Inflammatory macrophage treated with lipopolysaccharide for 1 hour (primary cell): ENCODE data around the gene CFAP107.
"Not testable (repeated sequence)": the region's sequence is repeated elsewhere in the genome, so short reads cannot be mapped to it uniquely, and the experiment has no call there.

Experiments
- DNase-seq, 2 donors: peaks; one replicate each; pipeline ENCODE4 v3.0.0-alpha.2; 2020 to 2022

Gene CFAP107, protein sequence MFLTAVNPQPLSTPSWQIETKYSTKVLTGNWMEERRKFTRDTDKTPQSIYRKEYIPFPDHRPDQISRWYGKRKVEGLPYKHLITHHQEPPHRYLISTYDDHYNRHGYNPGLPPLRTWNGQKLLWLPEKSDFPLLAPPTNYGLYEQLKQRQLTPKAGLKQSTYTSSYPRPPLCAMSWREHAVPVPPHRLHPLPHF

DNA sequence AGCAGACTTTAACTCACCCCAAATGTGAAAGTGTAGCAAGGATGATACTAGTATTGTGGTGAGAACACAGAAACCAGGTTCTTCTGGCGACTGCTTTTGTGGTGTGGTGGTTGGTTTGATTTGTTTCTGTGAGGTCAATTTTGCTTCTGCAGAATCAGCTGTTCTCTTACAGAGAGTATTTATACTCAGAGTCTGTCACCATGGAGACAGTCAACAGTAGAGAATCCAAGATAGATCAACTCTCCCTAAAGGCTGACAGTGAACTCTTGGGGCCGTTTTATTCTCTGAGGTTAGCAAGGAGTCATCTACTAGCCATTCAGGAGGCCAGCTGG lies at the start of gene CFAP107:
Gene CFAP107, plus strand, starts transcription at position 209 of the 332 bp plus-strand sequence. CDS start 231 bp downstream, outside the sequence.
- no peak for DNase-seq

GRCh38 chr1:12696658-12697057 lies 49.3 kb upstream of the CFAP107 start:
- no peak for DNase-seq

- no peak for DNase-seq
Observed at GRCh38 chr1:12697397-12697796, 48.6 kb upstream of the CFAP107 start.

GRCh38 chr1:12703821-12704451 lies 42.1 kb upstream of the CFAP107 start:
- DNase-seq = no peak

DNA sequence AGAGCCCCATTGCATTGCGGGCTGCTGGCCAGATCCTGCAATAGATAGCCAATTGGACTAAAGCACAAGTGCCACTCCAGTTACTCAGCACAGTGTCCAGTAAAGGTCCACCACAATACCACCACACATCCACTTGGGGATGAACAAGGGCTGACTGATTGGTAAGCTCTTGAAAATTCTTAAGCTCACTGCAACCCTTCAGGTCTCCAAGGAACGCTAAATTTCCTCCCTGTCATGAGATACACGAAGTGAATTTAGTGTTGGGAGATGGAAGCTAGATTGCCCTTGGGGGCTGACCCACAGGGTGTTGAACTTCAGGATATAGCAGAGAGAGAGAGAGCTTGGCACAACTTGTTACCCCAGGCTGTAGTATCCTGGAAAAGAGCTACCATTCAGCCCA lies 39.9 kb upstream of the CFAP107 start:
- DNase-seq = no peak

GRCh38 chr1:12708396-12709090 lies 37.5 kb upstream of the CFAP107 start:
- DNase-seq = no peak

DNA sequence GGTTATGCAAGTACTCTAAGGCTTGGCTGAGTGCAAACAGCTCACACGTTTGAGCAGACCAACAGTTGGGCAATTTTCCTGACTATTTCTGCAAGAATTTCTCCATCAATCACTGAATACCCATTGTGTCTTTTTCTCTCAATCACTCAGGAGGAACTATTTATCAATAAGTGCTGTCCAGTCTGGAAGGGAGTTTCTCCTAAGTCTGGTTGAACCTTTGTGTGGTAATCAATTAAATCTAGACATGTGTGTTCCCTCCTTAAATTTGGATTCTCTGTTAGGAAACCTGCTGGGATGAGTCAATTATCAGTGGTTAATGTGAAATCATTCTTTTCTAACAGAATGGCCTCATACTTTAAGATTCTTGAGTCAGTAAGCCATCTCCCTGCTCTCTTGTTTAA lies 36.9 kb upstream of the CFAP107 start:
- DNase-seq = no peak

DNA sequence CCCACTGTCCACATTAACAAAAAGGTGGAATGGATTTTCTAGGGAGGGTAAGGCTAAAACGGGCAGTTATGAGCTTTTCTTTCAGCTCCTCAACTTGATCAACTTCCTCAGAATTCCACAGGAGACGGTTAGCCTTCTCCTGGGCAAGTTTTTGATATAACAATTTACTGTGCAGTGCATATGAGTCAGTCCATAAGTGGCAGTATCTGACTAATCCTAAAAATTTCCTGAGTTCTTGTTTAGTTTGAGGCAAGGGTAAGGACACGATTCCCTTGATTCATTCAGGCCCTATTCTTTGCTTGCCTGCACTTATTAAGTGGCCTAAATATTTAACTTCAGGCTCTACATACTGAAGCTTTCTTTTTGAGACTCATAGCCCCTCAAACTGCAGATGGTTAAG lies 36.3 kb upstream of the CFAP107 start:
- DNase-seq = no peak

DNA sequence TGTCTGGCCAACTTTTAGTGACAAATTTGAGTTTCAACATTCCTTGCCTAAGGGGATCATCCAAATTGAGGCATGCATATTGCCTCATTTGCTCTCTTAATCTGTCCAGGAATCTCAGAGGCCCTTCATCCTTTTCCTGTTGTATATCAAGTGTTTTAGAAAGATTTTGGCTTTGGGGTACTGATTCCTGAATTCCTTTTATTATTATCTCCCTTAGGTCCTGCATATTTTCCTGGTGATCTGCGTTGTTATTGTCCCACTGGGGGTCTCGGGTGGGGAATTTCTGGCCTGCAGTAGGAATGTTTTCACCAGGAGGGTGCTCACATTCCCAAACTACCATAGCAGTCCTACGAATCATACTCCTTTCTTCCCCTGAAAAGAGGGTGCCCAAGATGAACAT lies 34.5 kb upstream of the CFAP107 start:
- no peak for DNase-seq

- no peak for DNase-seq
Observed at GRCh38 chr1:12712076-12712475, 33.9 kb upstream of the CFAP107 start.

DNA sequence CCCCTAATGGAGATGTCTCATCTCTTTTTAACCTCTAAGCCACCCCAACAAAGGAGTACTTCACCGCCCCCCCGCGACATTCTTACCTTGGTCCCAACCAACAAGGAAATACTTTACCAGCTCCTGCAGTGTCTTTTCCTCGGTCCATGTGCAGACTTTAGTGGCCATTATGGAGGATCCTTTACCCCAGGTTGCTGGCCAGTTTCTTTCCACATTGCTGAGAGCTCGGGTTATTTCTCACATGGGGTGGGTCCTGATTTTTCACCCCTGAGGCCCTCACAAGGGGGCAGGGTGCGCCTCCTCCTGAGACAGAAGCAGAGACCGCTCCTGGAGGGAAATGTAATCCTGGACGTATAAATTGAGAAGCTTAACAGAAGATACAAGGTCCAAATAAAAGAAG lies 33.1 kb upstream of the CFAP107 start:
- no peak for DNase-seq

GRCh38 chr1:12713651-12714050 lies 32.3 kb upstream of the CFAP107 start:
- not testable (repeated sequence) for DNase-seq

GRCh38 chr1:12714710-12715475 lies 31.1 kb upstream of the CFAP107 start:
- DNase-seq = no peak

GRCh38 chr1:12715896-12716437 lies 30.0 kb upstream of the CFAP107 start, which contains the start of gene AADACL3:
Gene AADACL3 (plus strand): TSS chr1:12716110. CDS start chr1:12716177, 67 bp downstream.
- DNase-seq = no peak

GRCh38 chr1:12717301-12717838 lies 28.6 kb upstream of the CFAP107 start:
- DNase-seq = no peak

DNA sequence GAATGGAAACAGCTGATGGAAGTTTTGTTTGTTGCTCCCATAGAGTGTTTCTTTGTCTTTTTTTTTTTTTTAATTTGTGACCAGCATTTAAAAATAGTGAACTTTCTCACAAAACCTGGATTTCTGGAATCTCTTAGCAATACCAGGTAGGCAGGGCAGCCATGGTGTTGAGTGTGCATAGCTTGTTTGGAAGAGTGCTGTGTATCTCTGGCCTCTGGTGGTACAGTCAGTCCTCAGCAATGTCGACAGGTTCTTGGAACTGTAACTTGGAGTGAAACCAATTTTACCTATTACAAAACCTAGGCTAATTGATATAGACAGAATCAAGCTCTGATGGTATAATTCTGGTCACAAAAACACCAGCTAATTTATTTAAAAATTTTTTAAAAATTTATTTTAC lies 23.4 kb upstream of the CFAP107 start:
- no peak for DNase-seq

DNA sequence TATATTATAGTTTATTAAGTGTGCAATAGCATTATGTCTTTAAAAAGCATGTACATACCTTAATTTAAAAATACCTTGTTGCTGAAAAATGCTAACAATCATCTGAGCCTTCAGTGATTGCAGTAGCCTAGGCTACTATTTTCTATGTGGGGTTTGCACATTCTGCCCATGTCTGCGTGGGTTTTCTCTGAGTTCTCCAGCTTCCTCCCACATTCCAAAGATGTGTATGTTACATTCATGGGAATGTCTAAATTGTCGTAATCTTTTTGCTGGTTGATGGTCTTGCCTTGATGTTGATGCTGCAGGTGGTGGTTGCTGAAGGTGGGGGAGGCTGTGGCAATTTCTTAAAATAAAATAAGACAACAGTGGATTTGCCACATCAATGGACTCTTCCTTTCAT lies 17.6 kb upstream of the CFAP107 start:
- no peak for DNase-seq

DNA sequence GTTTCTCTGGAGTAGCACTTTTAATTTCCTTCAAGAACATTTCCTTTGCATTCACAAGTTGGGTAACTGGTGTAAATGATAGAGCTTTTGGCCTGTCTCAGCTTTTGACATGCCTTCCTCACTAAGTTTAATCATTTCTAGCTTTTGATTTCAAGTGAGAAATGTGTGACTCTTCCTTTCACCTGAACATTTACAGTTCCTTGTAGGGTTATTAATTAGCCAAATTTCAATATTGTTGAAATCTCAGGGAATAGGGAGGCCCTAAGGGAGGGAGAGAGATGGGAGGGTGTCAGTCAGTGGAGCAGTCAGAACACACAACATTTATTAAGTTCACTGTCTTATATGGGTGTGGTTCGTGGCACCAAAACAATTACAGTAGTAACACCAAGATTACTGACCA lies 15.8 kb upstream of the CFAP107 start:
- DNase-seq = no peak

GRCh38 chr1:12731084-12731483 lies 14.9 kb upstream of the CFAP107 start:
- DNase-seq = not testable (repeated sequence)

DNA sequence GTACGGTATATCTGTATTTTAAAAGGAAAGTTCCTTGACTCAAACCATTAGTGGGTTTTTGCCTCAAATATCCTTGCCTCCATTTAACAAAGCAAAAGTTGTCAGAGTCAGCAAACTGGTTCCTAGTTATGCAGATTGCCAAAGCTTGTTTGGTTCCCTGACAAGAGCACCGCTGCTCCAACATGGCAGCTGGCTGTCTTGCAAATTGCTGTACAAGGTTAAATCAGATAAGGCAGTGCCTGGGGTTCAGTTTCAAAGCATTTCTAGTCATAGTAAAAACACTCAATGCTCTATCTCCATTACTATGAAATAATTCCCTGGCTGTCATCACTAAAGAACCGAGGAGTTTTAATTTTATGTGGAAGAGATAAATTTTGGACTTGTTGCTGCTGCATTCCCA lies 11.3 kb upstream of the CFAP107 start:
- no peak for DNase-seq

DNA sequence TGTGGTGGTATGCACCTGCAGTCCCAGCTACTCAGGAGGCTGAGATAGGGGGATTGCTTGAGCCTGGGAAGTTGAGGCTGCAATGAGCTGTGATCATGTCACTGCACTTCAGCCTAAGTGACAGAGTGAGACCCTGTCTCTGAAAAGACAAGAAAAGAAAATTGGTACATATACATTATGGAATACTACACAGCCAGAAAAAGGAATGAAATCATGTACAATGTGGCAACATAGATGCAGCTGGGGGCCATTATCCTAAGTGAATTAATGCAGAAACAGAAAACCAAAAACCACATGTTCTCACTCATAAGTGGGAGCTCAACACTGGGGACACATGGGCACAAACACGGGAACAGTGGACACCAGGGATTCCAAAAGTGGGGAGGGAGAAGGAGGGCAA lies 7.1 kb upstream of the CFAP107 start:
- DNase-seq = no peak

DNA sequence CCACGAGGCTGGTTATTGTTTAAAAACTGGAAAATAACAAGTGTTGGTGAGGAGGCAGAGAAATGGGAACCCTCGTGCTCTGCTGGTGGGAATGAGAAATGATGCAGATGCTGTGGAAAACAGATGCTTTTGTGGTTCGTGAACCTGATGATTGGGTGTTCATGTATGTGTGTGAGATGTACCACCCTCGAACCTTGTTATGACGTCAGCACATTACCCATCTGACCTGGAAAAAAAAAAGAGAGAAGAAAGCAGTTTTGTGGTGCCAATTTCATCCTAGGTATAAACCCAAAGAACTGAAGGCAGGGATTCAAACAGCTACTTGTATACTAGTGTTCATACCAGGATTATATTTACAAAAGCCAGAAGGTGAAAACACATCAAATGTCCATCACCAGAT lies 6.4 kb upstream of the CFAP107 start:
- no peak for DNase-seq

- no peak for DNase-seq
Observed at GRCh38 chr1:12741946-12742345, 4.1 kb upstream of the CFAP107 start.
